H1 (cell line): ENCODE measurements around the gene GADD45A. TPM values are rescaled to one million over a fixed set of nuclear protein-coding genes. Genes with fewer than 3 reads are reported as not detected.

ENCODE experiments used
- CTCF ChIA-PET: fragments of 300-600 bp; sonication (Branson Sonifier 250); formaldehyde crosslinking; loops from one replicate; lab custom pipeline; 2021; ENCODE audit not compliant: partially characterized antibody; lab: Charles Lee
- POLR2A ChIA-PET: fragments of 300-600 bp; sonication (Branson Sonifier 250); formaldehyde crosslinking; loops from one replicate; lab custom pipeline; 2021; ENCODE audit warnings: inconsistent platforms; ENCODE audit not compliant: partially characterized antibody; lab: Charles Lee
- DNase-seq, 2 experiments: peaks; one replicate each; pipeline versions ENCODE4 v3.0.0 to v3.0.0-alpha.2; 2010 to 2022; ENCODE audit warnings: low spot score in 2 of 2, low read depth in 1 of 2, mixed read lengths in 1 of 2
- FAIRE-seq: peaks from 2 replicates; lab custom pipeline; 2011; peaks lifted over from hg19 to GRCh38; lab: Jason Lieb, UNC
- H2AFZ ChIP-seq: 2 replicates; pipeline ENCODE4 v1.8.1; 2012; ENCODE audit warnings: low read length, inconsistent platforms
- H2AK5ac ChIP-seq: 2 replicates; pipeline ENCODE4 v1.6.1; 2013; ENCODE audit warnings: low read depth, low read length
- H2BK120ac ChIP-seq: replicated peaks from 2 replicates; pipeline ENCODE3; 2013; ENCODE audit warnings: low read depth, low read length, inconsistent platforms
- H2BK12ac ChIP-seq: 2 replicates; pipeline ENCODE4 v1.6.1; 2013; ENCODE audit warnings: low read depth, low read length
- H2BK15ac ChIP-seq: 2 replicates; pipeline ENCODE4 v1.6.1; 2013; ENCODE audit warnings: low read length
- H2BK20ac ChIP-seq: 2 replicates; pipeline ENCODE4 v1.6.1; 2013; ENCODE audit warnings: low read length
- H2BK5ac ChIP-seq: 2 replicates; pipeline ENCODE4 v1.6.1; 2013; ENCODE audit warnings: low read depth, low read length
- H3K14ac ChIP-seq: 2 replicates; pipeline ENCODE4 v1.6.1; 2013; ENCODE audit warnings: inconsistent platforms; ENCODE audit not compliant: insufficient read length
- H3K18ac ChIP-seq: 2 replicates; pipeline ENCODE4 v1.6.1; 2013; ENCODE audit warnings: low read length; ENCODE audit errors: extremely low read depth
- H3K23ac ChIP-seq: 2 replicates; pipeline ENCODE4 v1.6.1; 2013; ENCODE audit warnings: inconsistent platforms; ENCODE audit not compliant: insufficient read length
- H3K23me2 ChIP-seq: 2 replicates; pipeline ENCODE4 v1.6.1; 2013; ENCODE audit warnings: low read depth, low read length
- H3K27ac ChIP-seq: 2 replicates; pipeline ENCODE4 v1.6.1; 2011; ENCODE audit warnings: low read depth, low read length, inconsistent platforms
- H3K27me3 ChIP-seq, 4 experiments: replicated peaks in 1 of 4; 1 replicate in 1 of 4; 2 replicates in 3 of 4; pipeline versions ENCODE4 v1.6.1 to v1.8.1; 2011 to 2013; ENCODE audit warnings: low read length in 3 of 4, mild to moderate bottlenecking in 3 of 4, inconsistent platforms in 2 of 4, mixed read lengths in 2 of 4, moderate library complexity in 1 of 4; ENCODE audit not compliant: control insufficient read depth in 3 of 4, insufficient read depth in 3 of 4; ENCODE audit errors: extremely low read depth in 1 of 4
- H3K36me3 ChIP-seq, 4 experiments: 2 replicates each; pipeline versions ENCODE4 v1.6.1 to v1.8.1; 2011 to 2013; ENCODE audit warnings: mild to moderate bottlenecking in 4 of 4, low read length in 3 of 4, moderate library complexity in 2 of 4, control low read depth in 1 of 4, inconsistent platforms in 1 of 4; ENCODE audit not compliant: insufficient read depth in 4 of 4, control insufficient read depth in 2 of 4
- H3K4ac ChIP-seq: replicated peaks from 2 replicates; pipeline ENCODE3; 2013; ENCODE audit warnings: low read length, low read depth, mixed read lengths, inconsistent platforms; ENCODE audit not compliant: insufficient read length
- H3K4me1 ChIP-seq, 4 experiments: replicated peaks in 1 of 4; 1 replicate in 1 of 4; 2 replicates in 3 of 4; pipeline versions ENCODE4 v1.6.1 to v1.8.1; 2011 to 2013; ENCODE audit warnings: low read length in 3 of 4, inconsistent platforms in 2 of 4, mixed read lengths in 1 of 4; ENCODE audit not compliant: insufficient read depth in 4 of 4, control insufficient read depth in 3 of 4
- H3K4me2 ChIP-seq, 2 experiments: 2 replicates each; pipeline versions ENCODE4 v1.6.1 to v1.8.1; 2011 to 2013; ENCODE audit warnings: low read depth in 2 of 2, low read length in 2 of 2, control low read depth in 1 of 2, inconsistent platforms in 1 of 2, mild to moderate bottlenecking in 1 of 2; ENCODE audit not compliant: insufficient read depth in 1 of 2
- H3K4me3 ChIP-seq, 4 experiments: fragments of 200-600, 300-600 bp in 1 of 4; sonication (generic), shearing (Covaris generic), sonication (Bioruptor Twin) in 1 of 4; 2 replicates each; pipeline versions ENCODE4 v1.5.1 to v1.8.1; 2011 to 2016; ENCODE audit warnings: low read length in 4 of 4, low read depth in 3 of 4, control low read depth in 2 of 4, inconsistent platforms in 2 of 4, mild to moderate bottlenecking in 2 of 4, mixed read lengths in 1 of 4, moderate library complexity in 1 of 4; ENCODE audit not compliant: insufficient read depth in 2 of 4; ENCODE audit errors: extremely low read depth in 1 of 4
- H3K56ac ChIP-seq: replicated peaks from 2 replicates; pipeline ENCODE3; 2013; ENCODE audit warnings: low read depth, mild to moderate bottlenecking, mixed read lengths, low read length, inconsistent platforms; ENCODE audit not compliant: insufficient read length
- H3K79me1 ChIP-seq: 2 replicates; pipeline ENCODE4 v1.6.1; 2013; ENCODE audit warnings: low read depth, low read length, control low read depth
- H3K79me2 ChIP-seq, 2 experiments: 2 replicates each; pipeline versions ENCODE4 v1.6.1 to v1.8.1; 2012 to 2013; ENCODE audit warnings: low read length in 2 of 2, mild to moderate bottlenecking in 2 of 2, inconsistent platforms in 1 of 2; ENCODE audit not compliant: insufficient read depth in 2 of 2, control insufficient read depth in 1 of 2
- H3K9ac ChIP-seq, 4 experiments: replicated peaks in 1 of 4; 1 replicate in 1 of 4; 2 replicates in 3 of 4; pipeline versions ENCODE4 v1.6.1 to v1.8.1; 2011 to 2013; ENCODE audit warnings: low read depth in 3 of 4, low read length in 3 of 4, control low read depth in 2 of 4, mild to moderate bottlenecking in 2 of 4, moderate library complexity in 2 of 4, inconsistent platforms in 1 of 4; ENCODE audit errors: extremely low read depth in 1 of 4
- H3K9me3 ChIP-seq, 2 experiments: 2 replicates each; pipeline versions ENCODE4 v1.6.1 to v1.8.1; 2012 to 2013; ENCODE audit warnings: mild to moderate bottlenecking in 2 of 2, moderate library complexity in 2 of 2, control low read depth in 1 of 2, inconsistent platforms in 1 of 2, low read depth in 1 of 2, low read length in 1 of 2, mixed read lengths in 1 of 2; ENCODE audit not compliant: insufficient read depth in 2 of 2
- H4K20me1 ChIP-seq, 2 experiments: replicated peaks in 1 of 2; 2 replicates each; pipeline versions ENCODE3 to v1.8.1; 2011 to 2013; ENCODE audit warnings: inconsistent platforms in 2 of 2, low read length in 2 of 2, mild to moderate bottlenecking in 1 of 2; ENCODE audit not compliant: insufficient read depth in 2 of 2, control insufficient read depth in 1 of 2
- H4K5ac ChIP-seq: 2 replicates; pipeline ENCODE4 v1.6.1; 2013; ENCODE audit warnings: low read length, low read depth, mixed read lengths, inconsistent platforms; ENCODE audit not compliant: insufficient read length
- H4K8ac ChIP-seq: 2 replicates; pipeline ENCODE4 v1.8.0; 2013; ENCODE audit warnings: mild to moderate bottlenecking, moderate library complexity, low read length, inconsistent platforms; ENCODE audit not compliant: insufficient read depth; ENCODE audit errors: extremely low read depth
- H4K91ac ChIP-seq: replicated peaks from 2 replicates; pipeline ENCODE3; 2013; ENCODE audit warnings: low read length, mixed read lengths, inconsistent platforms; ENCODE audit not compliant: insufficient read length
- ASH2L ChIP-seq: fragments of 200-600, 300-600 bp; sonication (generic); IDR thresholded peaks from one replicate; pipeline ENCODE4 v1.7.1; 2017; ENCODE audit warnings: low read length
- ATF2 ChIP-seq: IDR thresholded peaks from 2 replicates; pipeline ENCODE4 v1.6.1; 2012; ENCODE audit warnings: low read length, inconsistent platforms
- POU5F1 ChIP-seq: IDR thresholded peaks from 2 replicates; pipeline ENCODE4 v1.6.1; 2011; ENCODE audit warnings: low read depth, mild to moderate bottlenecking, low read length, moderate library complexity
- whole genome bisulfite sequencing, 2 experiments: shearing (Covaris generic) in 1 of 2; methylation state at CpG; one replicate each; pipeline versions ENCODE4 v1.1.6 to v1.1.7; 2013 to 2015; ENCODE audit warnings: low lambda C conversion rate in 2 of 2, mixed read lengths in 2 of 2, inconsistent platforms in 1 of 2, low coverage in 1 of 2, missing lambda C conversion rate in 1 of 2; ENCODE audit not compliant: insufficient replicate concordance in 2 of 2, insufficient coverage in 1 of 2, insufficient read length in 1 of 2; ENCODE audit errors: extremely low coverage in 1 of 2, missing lambda C conversion rate in 1 of 2; 5-methylcytosine and 5-hydroxymethylcytosine counted together
- polyA plus RNA-seq, 7 experiments: library from polyadenylated mRNA; depleted of rRNA in 3 of 7; stranded (reverse) in 5 of 7; unstranded in 2 of 7; fragments of >200 nt in 5 of 7; fragments of 200-250 nt in 2 of 7; gene quantifications; 1 replicate in 5 of 7; 2 replicates in 1 of 7; 4 replicates in 1 of 7; pipeline versions ENCODE4 v1.2.1 to v1.2.3, GENCODE V29; 2011 to 2013; ENCODE audit warnings: missing spikeins in 2 of 7, mixed read lengths in 2 of 7
- total RNA-seq: library from RNA; stranded (reverse); fragmentation: NEBNext Ultra II Directional; extraction: Animal tissue kit (Norgen Biotek cat#: 25700); gene quantifications from 2 replicates; pipeline ENCODE4 v1.2.1, GENCODE V29; 2021
- TF ChIP-seq, protein P1 (sequence below): IDR thresholded peaks from 2 replicates; pipeline ENCODE4 v1.6.1; 2012; ENCODE audit warnings: inconsistent platforms

The GADD45A gene
- total and polyA plus RNA-seq, 2 of the 8 experiments (the other 6 are each of a cell fraction or from before 2014, with no cell fraction given) = 7.6 to 15.6 TPM

GRCh38 chr1:67647814-67648358 is 37.1 kb upstream of the GADD45A start:
- no peak for DNase-seq
- Histone ChIP-seq H4K8ac (no peak overlapping the region), H2BK20ac (no peak overlapping the region), H3K4me2 (no peak overlapping the region), H3K79me2 (no peaks in the 10 kb centered on the region), H2BK5ac (no peak overlapping the region), H3K23ac (no peak overlapping the region), H3K4ac (no peak overlapping the region), H3K79me1 (no peaks in the 10 kb centered on the region), H4K91ac (no peak overlapping the region), H3K56ac (no peak overlapping the region), H3K27me3 (no peaks in the 10 kb centered on the region), H4K5ac (no peak overlapping the region), H3K14ac (no peak overlapping the region), H2BK15ac (no peak overlapping the region), H3K18ac (no peak overlapping the region), H2BK12ac (no peak overlapping the region), H3K4me1 (no peaks in the 10 kb centered on the region; a peak in 1 of 7 replicates), H3K4me3 (no peak overlapping the region), H3K27ac (no peak overlapping the region), H4K20me1 (no peaks in the 10 kb centered on the region), H3K9me3 (no peaks in the 10 kb centered on the region), H3K9ac (no peak overlapping the region), H2AK5ac (no peak overlapping the region), H2AFZ (no peak overlapping the region), H3K36me3 (no peaks in the 10 kb centered on the region), H3K23me2 (no peaks in the 10 kb centered on the region), H2BK120ac (no peak overlapping the region)
- POLR2A ChIA-PET = interaction anchor here (0.6 kb wide), 1 partner anchor 39 kb away, joined by 3 read pairs; no protein-coding TSS in a partner anchor
- 78% methylated on average over 3 of the region's 3 CpGs; no CpG with 5 or more reads in 1 of the 2 experiments for WGBS, 2 experiments
- CTCF ChIA-PET = interaction anchor here (0.6 to 2.1 kb wide), 13 partner anchors 10 to 126 kb away, joined by 3 to 12 read pairs (median 4); partner anchors contain the start of gene GADD45A
- FAIRE-seq = no peak
- TF ChIP-seq ATF2 (no peak), ASH2L (no peak), POU5F1 (no peak)
- TF ChIP-seq, protein P1, sequence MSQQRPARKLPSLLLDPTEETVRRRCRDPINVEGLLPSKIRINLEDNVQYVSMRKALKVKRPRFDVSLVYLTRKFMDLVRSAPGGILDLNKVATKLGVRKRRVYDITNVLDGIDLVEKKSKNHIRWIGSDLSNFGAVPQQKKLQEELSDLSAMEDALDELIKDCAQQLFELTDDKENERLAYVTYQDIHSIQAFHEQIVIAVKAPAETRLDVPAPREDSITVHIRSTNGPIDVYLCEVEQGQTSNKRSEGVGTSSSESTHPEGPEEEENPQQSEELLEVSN = no peak
